Activated naive CD4-positive, alpha-beta T cell treated with anti-CD3 and anti-CD28 coated beads, Interleukin-2, amount 10 ng/mL, durations not matched to agents 7 days and 5 days (primary cell): Measurements from ENCODE around the gene TCF3.
"Not testable (repeated sequence)": the region's sequence is repeated elsewhere in the genome, so short reads cannot be mapped to it uniquely, and the experiment has no call there.

Experiments
- CTCF ChIA-PET: fragments of 350-600 bp; sonication (Branson Sonifier 250); formaldehyde crosslinking; loops from one replicate; lab custom pipeline; 2021; ENCODE audit warnings: antibody characterized with exemption; lab: Charles Lee
- DNase-seq: peaks from one replicate; pipeline ENCODE4 v3.0.0-alpha.2; 2020
- H3K27ac Mint-ChIP-seq: one replicate; pipeline ENCODE4 v1.8.0; 2021; ENCODE audit warnings: mild to moderate bottlenecking, moderate library complexity, mixed read lengths
- H3K27me3 Mint-ChIP-seq: one replicate; pipeline ENCODE4 v1.8.0; 2021; ENCODE audit warnings: mild to moderate bottlenecking, mixed read lengths
- H3K36me3 Mint-ChIP-seq: one replicate; pipeline ENCODE4 v1.8.0; 2021; ENCODE audit warnings: mixed read lengths
- H3K4me1 Mint-ChIP-seq: one replicate; pipeline ENCODE4 v1.8.0; 2021; ENCODE audit warnings: mixed read lengths
- H3K4me3 Mint-ChIP-seq: one replicate; pipeline ENCODE4 v1.8.0; 2021; ENCODE audit warnings: mild to moderate bottlenecking, moderate library complexity, mixed read lengths
- H3K9me3 Mint-ChIP-seq: one replicate; pipeline ENCODE4 v1.8.0; 2021; ENCODE audit warnings: mixed read lengths

TCF3 gene

GRCh38 chr19:1663852-1664251, 11.4 kb upstream of the TCF3 start:
- H3K4me1 Mint-ChIP-seq: peaks cover 8% of the 10 kb centered on the region

GRCh38 chr19:1663227-1663626, 10.8 kb upstream of the TCF3 start:
- H3K36me3 Mint-ChIP-seq, DNase-seq, H3K27ac Mint-ChIP-seq, H3K4me3 Mint-ChIP-seq, H3K4me1 Mint-ChIP-seq, H3K9me3 Mint-ChIP-seq, CTCF ChIA-PET: not testable (repeated sequence)
- peaks cover 50% of the 10 kb centered on the region for H3K27me3 Mint-ChIP-seq

More at GRCh38 chr19:1663852-1664251, 11.4 kb upstream of the TCF3 start:
- no peak for DNase-seq
- Mint-ChIP-seq H3K27ac (no peak overlapping the region), H3K4me3 (no peak overlapping the region), H3K36me3 (no peaks in the 10 kb centered on the region), H3K9me3 (no peaks in the 10 kb centered on the region), H3K27me3 (peaks cover 50% of the 10 kb centered on the region)
- CTCF ChIA-PET: interaction anchor here (1.0 kb wide), 1 partner anchor 8 kb away, joined by 3 read pairs; no protein-coding TSS in a partner anchor

GRCh38 chr19:1661995-1662394, 9.6 kb upstream of the TCF3 start:
- no peak overlapping the region for H3K27ac Mint-ChIP-seq
- no peaks in the 10 kb centered on the region for H3K36me3 Mint-ChIP-seq
- CTCF ChIA-PET: interaction anchor here (1.0 kb wide), 2 partner anchors 11 to 53 kb away, joined by 3 read pairs; no protein-coding TSS in a partner anchor
- H3K4me3 Mint-ChIP-seq: no peak overlapping the region
- no peak for DNase-seq
- peaks cover 8% of the 10 kb centered on the region for H3K4me1 Mint-ChIP-seq
- peaks cover 44% of the 10 kb centered on the region for H3K27me3 Mint-ChIP-seq
- H3K9me3 Mint-ChIP-seq: no peaks in the 10 kb centered on the region

DNA sequence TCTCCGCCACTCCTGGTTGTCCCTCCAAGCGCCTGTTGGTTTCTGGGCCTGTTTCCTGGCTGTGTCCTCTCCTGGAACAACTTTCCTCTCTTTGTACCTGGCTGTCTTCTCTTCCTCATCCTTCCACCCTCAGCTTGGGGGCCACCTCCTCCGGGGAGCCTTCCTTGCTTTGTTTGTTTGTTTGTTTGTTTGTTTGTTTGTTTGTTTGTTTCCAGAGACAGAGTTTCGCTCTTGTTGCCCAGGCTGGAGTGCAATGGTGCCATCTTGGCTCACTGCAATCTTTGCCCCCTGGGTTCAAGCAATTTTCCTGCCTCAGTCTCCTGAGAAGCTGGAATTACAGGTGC, 6.6 kb upstream of the TCF3 start:
- CTCF ChIA-PET: no interaction called here

DNA sequence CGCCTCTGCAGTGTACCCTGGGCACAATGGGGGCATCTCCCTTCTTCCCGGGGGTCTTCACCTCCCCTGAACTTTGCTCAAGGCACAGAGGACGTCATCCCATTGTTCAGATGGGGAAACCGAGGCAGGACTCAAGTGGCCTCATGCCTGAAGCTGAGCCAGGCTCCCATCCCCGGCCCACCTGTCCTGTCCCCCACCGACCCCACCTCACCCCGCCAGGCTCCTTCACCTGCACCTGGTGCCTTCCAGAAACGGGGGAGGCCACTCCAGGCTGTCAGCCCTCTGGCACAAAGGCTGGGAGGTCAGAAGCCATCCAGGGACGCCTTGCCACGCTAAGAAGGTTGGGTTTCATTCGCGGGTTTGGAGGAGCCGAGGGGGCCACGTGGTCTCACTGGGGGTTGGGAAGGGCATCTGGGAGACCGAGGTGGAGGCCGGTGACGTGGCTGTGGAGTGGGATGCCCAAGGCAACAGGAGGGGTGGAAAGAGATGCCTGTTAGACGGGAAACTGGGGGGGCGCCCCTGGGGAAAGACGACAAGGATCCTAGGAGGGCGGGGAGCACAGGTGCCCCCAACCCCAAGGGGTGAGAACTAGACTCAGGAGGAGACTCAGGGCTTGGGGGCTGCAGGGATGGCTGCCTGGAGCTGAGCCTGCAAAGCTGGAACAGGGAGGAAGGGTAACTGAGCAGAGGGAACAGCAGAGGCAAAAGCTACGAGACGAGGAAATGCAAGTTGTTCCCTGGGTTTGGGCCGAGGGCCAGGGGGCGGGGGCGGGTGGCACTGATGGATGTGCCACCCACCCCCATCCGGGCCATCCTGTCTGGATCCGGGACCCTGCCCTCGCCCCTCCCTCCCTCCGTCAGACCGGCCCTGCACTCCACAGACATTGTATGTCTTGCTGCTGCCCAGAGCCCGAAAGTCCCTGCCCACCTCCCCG, 6.0 kb upstream of the TCF3 start:
- Mint-ChIP-seq H3K4me3 (no peak overlapping the region), H3K27me3 (peaks cover 30% of the 10 kb centered on the region), H3K36me3 (no peaks in the 10 kb centered on the region), H3K4me1 (peaks cover 8% of the 10 kb centered on the region), H3K27ac (no peak overlapping the region), H3K9me3 (no peaks in the 10 kb centered on the region)
- DNase-seq: no peak
- CTCF ChIA-PET: no interaction called here

More for the DNA sequence above, 6.6 kb upstream of the TCF3 start:
- DNase-seq: no peak
- Mint-ChIP-seq H3K9me3 (no peaks in the 10 kb centered on the region), H3K27ac (no peak overlapping the region), H3K4me1 (peaks cover 8% of the 10 kb centered on the region), H3K36me3 (no peaks in the 10 kb centered on the region), H3K27me3 (peaks cover 33% of the 10 kb centered on the region), H3K4me3 (no peak overlapping the region)

GRCh38 chr19:1657746-1658145, 5.3 kb upstream of the TCF3 start:
- Mint-ChIP-seq H3K36me3 (no peaks in the 10 kb centered on the region), H3K4me3 (no peak overlapping the region), H3K4me1 (peaks cover 12% of the 10 kb centered on the region), H3K27ac (no peak overlapping the region), H3K9me3 (no peaks in the 10 kb centered on the region), H3K27me3 (peaks cover 30% of the 10 kb centered on the region)
- DNase-seq: no peak
- CTCF ChIA-PET: no interaction called here

- Mint-ChIP-seq H3K27ac (no peak overlapping the region), H3K4me3 (no peak overlapping the region), H3K36me3 (no peaks in the 10 kb centered on the region), H3K27me3 (peaks cover 30% of the 10 kb centered on the region), H3K9me3 (no peaks in the 10 kb centered on the region), H3K4me1 (peaks cover 12% of the 10 kb centered on the region)
- CTCF ChIA-PET: no interaction called here
- DNase-seq: no peak
Observed at GRCh38 chr19:1656988-1657536, 4.6 kb upstream of the TCF3 start.

DNA sequence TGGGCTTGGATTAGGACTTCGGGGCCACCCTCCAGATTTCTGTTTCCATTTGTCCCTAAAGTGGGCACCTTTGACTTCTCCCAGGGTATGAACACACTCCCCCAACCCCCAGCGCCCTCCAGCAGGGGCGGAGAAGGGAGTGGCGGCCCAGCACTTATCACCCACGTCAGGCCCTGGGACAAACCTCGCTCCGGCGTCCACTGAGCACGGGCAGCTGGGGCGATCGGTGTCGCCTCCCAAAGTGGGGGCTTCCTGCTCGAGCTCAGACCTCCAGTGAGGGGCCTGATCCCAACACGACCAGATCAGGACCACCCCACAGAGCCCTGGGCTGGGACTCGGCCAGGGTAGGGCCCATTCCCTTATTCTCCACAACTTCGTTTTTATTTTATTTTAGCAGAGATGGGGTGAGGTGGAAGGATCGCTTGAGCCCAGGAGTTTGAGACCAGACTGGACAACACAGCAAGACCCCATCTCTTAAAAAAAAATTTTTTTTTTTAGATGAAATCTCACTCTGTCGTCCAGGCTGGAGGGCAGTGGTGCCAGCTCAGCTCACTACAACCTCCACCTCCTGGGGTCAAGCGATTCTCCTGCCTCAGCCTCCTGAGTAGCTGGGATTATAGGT, 3.7 kb upstream of the TCF3 start:
- no peak overlapping the region for H3K27ac Mint-ChIP-seq
- peaks cover 28% of the 10 kb centered on the region for H3K27me3 Mint-ChIP-seq
- H3K4me3 Mint-ChIP-seq: no peak overlapping the region
- no peaks in the 10 kb centered on the region for H3K9me3 Mint-ChIP-seq
- H3K36me3 Mint-ChIP-seq: no peaks in the 10 kb centered on the region
- DNase-seq: no peak
- CTCF ChIA-PET: no interaction called here
- peaks cover 11% of the 10 kb centered on the region for H3K4me1 Mint-ChIP-seq

- no peak for DNase-seq
- CTCF ChIA-PET: interaction anchor here (0.6 to 0.8 kb wide), 2 partner anchors 17 to 112 kb away, joined by 3 to 4 read pairs; no protein-coding TSS in a partner anchor
- Mint-ChIP-seq H3K27ac (peak overlapping the region; percentile 33), H3K9me3 (no peaks in the 10 kb centered on the region), H3K36me3 (no peaks in the 10 kb centered on the region), H3K27me3 (peaks cover 25% of the 10 kb centered on the region), H3K4me3 (no peak overlapping the region), H3K4me1 (peaks cover 13% of the 10 kb centered on the region)
Observed at GRCh38 chr19:1655131-1655981, 2.9 kb upstream of the TCF3 start.

DNA sequence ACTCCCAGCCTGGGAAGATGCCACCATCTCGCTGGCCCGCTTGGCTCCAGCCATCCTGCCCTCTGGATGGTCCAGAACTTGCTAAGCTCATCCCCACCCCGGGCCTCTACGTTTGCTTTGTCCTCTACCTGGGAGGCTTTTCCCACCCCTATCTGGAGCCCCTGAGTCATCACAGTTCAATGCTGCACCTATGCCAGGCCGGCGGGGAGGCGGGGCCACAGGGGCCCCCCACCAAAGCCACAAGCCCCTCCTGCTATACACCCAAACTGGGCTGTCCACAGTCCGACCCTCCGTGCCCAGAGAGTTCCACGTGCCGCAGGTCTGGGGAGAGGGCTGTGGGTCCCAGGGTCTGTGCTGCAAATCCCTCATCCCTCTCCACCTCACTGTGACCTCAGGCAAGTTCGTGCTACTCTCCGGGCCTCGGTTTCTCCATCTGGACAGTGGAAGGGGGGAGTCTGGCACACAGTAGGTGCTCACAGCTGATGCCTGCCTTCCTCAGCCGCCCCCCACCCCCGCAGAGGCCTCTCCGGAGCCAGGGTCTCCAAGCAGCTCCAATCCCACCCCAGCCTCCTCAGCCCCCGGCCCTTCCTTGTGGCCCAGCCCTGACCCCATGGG, 1.9 kb upstream of the TCF3 start:
- no peak overlapping the region for H3K4me3 Mint-ChIP-seq
- H3K4me1 Mint-ChIP-seq: peaks cover 15% of the 10 kb centered on the region
- peaks cover 22% of the 10 kb centered on the region for H3K27me3 Mint-ChIP-seq
- H3K9me3 Mint-ChIP-seq: no peaks in the 10 kb centered on the region
- CTCF ChIA-PET: no interaction called here
- no peak for DNase-seq
- no peaks in the 10 kb centered on the region for H3K36me3 Mint-ChIP-seq
- no peak overlapping the region for H3K27ac Mint-ChIP-seq

DNA sequence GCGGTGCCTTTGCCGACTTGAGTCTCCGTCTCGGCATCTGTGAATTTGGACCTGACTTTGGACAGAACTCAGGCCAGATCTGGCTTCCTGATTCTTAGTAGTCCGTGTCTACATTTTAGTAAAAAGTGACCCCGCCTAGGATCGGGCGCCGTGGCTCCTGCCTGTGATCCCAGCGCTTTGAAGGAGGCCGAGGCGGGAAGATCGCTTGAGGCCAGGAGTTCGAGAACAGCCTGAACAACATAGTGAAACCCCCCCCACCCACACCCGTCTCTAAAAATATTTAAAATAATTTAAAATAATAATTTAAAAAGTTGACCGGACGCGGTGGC, 849 bp upstream of the TCF3 start:
- Mint-ChIP-seq H3K36me3 (no peaks in the 10 kb centered on the region), H3K27ac (peak overlapping the region; percentile 93), H3K4me3 (peak overlapping the region; percentile 75), H3K27me3 (peaks cover 12% of the 10 kb centered on the region), H3K9me3 (no peaks in the 10 kb centered on the region), H3K4me1 (peaks cover 20% of the 10 kb centered on the region)
- CTCF ChIA-PET: interaction anchor here (1.4 kb wide), 1 partner anchor 107 kb away, joined by 4 read pairs; no protein-coding TSS in a partner anchor
- no peak for DNase-seq

DNA sequence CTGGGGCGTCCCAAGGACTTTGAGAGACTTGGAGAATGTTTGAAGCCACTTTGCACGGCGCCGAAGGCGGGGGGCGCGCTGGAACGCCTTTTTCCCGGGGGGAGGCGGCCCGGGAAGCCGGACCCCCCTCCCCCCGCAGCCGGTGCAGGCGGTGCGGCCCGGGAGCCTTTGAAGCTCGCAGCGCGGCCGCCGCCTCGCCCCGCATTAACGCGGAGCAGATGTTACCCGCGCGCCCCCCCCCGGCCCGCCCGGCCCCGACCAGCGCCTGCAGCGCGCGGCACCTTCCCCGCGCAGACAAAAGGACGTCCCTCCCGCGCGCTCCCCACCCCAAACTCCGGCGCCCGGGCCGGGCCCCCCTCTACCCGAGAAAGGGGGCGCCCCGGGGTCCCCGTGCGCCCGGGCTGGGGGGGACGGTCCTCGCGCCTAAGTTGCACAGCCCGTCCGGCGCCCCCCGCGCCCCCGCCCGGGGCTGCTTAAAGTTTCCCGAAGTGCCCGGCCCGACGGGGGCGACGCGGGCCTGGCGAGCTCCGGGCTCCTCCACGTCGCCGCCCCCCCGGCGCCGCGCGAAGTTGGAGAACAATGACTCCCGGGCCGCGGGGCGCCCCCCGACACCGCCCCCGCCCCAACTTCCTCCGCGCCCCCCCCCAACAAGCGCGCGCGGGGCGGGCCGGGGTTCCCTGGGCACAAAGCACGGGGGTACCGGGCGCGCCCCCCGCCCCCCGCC, 685 bp downstream of the TCF3 start:
- Mint-ChIP-seq H3K27ac (peak overlapping the region; percentile 92), H3K4me3 (peak overlapping the region; percentile 90), H3K4me1 (peaks cover 20% of the 10 kb centered on the region), H3K27me3 (peaks cover 3% of the 10 kb centered on the region), H3K9me3 (no peaks in the 10 kb centered on the region), H3K36me3 (no peaks in the 10 kb centered on the region)
- CTCF ChIA-PET: interaction anchor here (0.7 to 1.2 kb wide), 3 partner anchors 13 to 90 kb away, joined by 3 read pairs; partner anchors contain the start of gene UQCR11
- peak; percentile 59 for DNase-seq
